ENCODE results near the gene CNOT2.

Gene CNOT2

GRCh38 chr12:70402597-70402996 lies 159.4 kb downstream of the CNOT2 start:
- FAIRE-seq (no peak), DNase-seq (ENCODE audit: insufficient read length, low spot score) (no peak)

- FAIRE-seq (no peak), DNase-seq (ENCODE audit: insufficient read length, low spot score) (no peak)
Observed at GRCh38 chr12:70403826-70404225, 160.6 kb downstream of the CNOT2 start.

Data from HTR-8/SVneo (cell line).